ENCODE data around the gene DNAJA3.
A peak's percentile ranks its signal among the peaks of the same experiment; 100 is the strongest.

DNAJA3 gene

DNA sequence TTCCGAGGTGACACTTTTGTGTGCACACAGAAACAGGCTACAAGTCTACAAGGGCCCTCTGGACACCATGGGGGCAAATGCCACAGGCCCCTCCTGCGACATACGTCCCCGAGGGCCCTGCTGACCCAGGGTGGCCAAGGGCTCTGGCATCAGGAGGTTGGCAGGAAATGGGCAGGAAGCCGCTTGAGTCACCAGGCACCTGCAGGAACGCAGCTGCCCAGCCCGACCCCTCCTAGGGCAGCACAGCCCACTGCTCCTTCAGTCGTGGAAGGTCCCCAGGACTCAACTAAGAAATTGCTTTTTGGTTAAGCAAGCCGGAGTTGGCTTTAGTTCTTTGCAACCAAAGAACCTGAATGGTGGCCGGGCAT, 17.4 kb upstream of the DNAJA3 start:
- no peak for DNase-seq

DNA sequence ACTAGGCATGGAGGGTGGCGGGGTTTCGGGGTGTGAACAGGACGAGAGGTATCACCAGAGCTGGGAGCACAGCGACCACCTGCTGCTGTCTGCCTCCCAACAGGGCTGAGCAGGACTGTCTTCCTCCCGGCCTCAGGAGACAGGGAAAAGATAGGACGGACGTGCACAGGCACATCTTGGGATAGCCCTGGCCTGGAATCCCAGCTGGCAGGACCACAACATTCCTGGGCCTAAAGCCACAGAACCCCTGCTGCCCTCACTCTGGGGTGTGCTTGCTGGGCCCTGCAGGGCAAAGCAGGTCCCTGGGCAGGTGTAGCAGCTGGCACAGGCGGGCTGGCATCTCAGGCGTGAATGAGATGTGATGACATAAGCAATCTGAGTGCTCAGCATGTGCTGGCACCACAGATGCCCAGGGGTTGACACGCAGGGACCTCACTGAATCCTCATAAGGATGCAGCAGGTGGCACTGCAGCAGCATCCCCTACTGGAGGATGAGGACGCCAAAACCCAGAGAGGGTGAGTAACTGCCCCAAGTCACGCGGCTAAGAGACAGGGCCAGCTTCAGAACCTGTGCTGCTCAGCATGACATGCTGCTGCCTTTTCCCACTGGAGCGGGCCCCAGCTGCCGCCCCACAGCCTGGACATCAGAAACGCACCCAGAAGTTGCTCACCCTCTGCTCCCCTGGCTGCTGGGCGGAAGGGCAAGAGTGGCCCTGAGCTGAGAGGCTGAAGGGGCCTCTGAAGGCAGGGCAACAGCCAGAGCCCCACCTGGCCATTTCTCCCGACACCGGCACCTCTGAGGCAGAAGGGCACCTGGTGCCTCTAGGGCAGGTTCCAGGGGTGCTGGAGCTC, 16.4 kb upstream of the DNAJA3 start:
- DNase-seq: no peak

DNA sequence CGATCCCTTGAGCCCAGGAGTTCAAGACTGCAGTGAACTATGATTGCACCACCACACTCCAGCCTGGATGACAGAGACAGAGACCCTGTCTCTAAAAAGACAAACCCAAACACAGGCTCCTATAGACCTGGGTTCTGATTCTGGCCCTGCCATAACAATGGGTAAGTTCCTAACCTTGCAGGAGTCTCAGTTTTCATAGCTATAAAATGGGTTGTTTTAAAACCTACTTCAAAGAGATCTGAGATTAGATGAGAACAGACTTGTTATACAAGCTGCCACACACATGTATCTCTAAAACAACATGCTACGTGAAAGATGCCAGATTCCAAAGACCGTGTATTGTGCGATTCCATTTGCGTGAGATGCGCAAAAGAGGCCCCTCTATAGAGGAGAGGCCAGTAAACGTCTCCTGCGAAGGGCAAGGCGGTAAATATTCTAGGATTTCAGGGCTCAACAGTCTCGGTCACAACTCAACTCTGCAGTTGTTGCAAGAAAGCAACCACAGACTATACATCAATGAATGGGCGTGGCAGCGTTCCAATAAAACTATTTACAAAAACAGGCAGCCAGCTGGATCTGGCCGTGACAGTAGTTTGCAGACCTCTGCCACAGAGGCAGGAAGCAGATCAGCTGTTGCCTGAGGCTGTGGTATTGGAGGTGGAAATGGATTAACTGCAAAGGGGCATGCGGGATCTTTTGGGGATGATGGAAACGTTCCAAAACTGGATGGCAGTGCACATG, 15.2 kb upstream of the DNAJA3 start:
- no peak for DNase-seq

DNA sequence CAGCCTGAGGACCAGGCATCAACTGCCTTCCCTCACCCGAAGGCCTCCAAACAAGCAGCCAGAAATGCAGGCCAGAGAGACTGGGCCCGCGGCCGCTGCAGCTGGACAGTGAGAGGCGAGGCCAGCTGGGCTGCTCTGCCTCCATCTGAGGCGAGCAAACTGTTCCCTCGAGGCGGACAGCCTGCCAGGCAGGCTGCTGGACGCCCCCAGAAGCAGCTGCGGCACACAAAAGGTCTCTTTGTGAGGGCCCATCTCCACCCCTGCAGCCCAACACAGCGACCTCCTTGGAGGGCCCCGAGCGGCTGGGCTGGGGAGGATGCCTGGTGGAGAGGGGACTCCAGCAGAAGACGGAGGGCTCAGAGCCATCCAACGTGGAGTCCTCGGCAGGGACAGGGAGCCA, 14.0 kb upstream of the DNAJA3 start:
- DNase-seq: no peak

DNA sequence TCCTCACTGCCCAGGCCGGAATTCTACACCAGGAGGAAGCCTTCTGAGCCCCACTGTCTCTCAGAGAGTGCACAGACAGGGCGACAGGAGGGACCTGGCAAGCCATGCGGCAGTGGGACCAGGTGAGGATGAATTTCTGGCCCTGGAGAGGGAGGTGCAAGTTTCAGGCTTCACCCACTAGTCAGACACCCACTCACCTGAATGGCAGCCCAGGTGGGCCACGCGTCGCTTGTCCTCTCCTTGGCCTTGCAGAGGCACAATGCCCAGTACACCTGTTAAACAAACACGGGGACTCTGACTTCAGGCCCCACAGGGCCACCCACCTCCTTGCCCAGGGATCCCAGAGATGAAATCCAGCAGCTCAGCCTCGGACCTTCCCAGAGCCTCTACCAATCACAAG, 13.5 kb upstream of the DNAJA3 start:
- no peak for DNase-seq

DNA sequence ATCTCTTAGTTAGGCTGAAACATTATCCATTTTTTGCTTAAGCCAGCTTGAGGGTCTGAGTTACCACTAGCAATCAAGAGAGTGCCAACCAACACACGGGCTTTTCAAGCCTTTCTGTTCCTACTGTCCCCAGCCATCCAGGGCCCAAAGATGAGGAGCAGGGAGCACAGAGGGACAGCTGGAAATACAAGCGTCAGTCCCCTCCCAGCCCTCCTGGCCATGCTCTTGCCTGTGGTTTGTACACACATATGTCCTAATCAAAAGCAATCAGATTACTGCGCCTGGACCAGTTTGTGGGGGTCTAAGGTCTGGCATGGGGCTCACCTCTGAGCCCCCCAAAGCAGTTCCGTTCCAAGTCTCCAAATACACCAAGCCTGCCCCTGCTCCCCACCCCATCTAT, 12.8 kb upstream of the DNAJA3 start:
- DNase-seq: no peak

DNA sequence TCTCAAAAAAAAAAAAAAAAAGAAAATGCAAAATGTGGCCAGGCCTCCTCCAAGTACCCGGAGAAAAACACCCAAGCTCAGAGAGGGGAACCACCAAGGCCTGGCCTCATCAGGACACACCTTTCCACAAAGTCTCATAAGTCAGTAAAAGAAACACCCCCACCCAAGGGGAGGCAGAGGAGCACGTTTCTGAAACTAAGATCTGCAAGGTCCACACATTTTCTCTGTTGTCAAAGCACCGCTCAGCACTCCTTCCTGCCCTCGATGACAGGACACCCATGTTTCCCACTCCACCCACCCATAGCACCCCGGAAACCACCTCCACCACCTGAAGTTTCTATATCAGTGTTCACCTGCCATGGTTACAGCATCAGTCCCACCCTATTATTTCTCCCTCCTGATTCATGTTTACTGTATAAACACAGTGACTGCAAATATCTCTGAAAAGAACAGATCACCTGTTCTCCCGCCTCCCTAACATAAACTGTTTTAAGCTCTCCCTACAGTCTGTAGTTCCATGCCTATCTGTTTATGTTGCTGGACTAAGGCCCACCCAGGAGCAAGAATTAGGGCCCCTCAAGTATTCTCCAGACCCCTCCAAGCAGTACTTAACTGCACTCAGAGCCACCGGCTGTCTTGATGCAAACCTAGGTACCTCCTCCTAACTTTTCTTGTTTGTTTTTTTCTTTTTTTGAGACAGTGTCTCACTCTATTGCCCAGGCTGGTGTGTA, 11.3 kb upstream of the DNAJA3 start:
- DNase-seq: no peak

DNA sequence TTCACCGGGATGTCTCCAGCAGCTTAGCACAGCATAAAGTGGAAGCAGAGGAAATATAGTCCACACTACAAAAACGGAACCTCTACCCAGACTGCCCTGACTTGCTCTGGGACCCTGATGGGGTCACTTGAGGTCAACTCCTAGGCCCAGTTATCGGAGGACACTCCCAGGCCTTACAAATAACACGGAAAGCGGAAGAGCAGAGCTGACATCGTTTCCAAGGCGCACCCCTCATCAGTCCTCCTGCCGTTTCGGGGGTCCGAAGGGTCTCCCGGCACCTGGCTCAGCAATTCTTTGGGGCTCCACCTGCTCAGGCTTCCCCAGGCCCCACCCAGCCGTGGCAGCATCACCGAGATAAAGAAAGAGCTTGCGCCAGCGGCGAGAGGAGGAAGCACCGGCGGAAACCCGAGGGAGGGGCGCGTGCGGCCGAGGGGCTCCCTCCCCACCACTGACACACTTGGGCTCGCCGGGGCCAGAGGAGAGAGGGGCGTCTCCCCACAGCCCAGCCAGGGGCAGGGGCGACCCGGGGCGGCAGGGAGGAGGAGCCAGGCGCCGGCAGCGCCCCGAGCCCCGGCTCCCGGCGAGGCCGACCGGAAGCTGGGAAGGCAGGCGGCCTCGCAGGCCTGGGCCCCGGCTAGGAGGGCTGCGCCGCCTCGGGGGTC, 10.0 kb upstream of the DNAJA3 start:
- peak; percentile 44 for DNase-seq

DNA sequence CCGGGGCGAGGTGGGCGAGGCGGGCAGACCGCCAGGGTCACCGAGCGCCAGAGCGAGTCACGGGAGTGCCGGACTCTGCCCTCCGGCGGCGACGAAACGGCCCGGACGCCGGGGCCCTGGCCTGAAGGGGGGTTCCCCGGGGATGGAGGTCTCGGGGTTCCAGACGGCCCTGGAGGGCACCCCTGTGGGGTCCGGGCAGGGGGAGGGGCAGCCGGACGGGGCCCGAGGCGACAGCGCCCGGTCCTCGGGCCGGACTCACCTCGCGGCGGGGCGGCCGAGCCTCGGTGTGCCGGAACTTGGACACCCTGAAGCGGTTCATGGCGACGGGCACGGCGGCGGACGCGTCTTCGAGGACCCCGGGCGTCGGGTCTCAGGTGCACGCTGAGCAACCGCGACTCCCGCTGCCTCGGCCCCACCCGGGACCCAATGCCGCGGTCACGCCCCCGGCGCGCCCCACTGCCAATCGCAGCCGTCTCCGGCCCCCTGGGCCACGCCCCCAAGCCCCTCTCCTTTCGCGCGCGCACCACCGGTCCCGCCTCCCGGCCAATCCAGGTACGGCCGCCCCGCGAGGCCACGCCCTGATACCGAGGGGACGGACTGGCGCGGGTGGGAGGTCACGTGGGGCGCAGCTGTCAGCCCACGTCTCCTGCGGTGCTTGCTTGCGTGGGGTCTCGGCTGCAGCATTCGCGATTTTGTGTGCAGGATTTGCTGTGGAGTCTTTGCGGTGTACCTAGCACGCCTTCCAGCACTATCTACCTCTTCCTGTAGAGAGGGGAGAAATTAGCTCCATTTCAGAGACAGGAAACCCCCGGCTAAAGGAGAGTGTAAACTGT, 9.3 kb upstream of the DNAJA3 start, which contains the start of gene CORO7:
CORO7 (minus strand) TSS at position 397 of the 833 bp plus-strand sequence; CDS start at position 319, 78 bp downstream.
- DNase-seq: peak; percentile 89

DNA sequence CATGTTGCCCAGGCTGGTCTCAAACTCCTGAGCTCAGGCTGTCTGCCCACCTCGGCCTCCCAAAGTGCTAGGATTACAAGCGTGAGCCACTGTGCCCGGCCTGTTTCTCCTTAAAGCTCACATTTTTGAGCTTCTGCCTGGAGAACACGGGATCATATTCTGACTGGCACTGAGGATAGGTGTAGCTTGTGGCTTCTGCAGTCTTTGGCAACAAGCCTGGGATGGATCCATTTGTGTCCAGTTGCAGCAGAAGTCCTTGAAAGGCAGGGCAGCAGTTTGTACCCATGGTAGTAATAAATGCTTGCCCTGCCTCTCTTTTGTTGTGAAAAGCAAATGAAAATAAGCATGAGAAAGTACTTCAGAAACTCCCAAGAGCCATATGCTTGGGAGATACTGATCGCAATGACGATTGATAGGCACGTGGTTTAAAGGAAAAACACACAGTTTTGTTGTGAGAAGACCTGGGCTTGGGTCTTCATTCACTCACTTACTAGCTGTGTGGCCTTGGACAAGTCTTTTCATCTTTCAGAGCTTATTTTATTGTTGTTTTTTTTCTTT, 6.2 kb upstream of the DNAJA3 start:
- no peak for DNase-seq

DNA sequence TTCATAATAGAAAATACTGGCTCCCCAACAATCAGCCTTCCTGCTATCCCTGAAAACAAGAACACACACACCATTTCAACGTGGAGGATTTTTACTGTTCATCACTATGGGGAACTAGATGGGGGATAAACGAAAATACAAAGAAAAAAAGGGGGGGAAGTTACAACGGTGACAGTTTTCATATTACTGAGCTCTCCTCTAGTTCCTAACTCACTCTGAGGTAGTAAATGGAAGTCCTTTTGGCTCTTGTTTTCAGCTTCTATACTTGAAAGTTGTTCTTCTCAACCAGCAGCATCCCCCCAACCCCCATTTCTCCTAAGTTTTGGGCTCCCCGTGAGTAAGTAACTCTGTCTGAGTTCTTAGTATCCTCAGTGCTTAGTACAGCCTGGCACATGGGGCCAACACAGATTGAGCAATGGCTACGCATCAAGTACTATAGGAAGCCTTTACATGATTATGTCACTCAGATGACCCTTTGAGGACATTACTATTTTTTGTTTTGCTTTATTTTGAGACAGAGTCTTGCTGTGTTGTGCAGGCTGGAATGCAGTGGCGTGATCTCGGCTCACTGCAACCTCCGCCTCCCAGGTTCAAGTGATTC, 5.1 kb upstream of the DNAJA3 start:
- no peak for DNase-seq

DNA sequence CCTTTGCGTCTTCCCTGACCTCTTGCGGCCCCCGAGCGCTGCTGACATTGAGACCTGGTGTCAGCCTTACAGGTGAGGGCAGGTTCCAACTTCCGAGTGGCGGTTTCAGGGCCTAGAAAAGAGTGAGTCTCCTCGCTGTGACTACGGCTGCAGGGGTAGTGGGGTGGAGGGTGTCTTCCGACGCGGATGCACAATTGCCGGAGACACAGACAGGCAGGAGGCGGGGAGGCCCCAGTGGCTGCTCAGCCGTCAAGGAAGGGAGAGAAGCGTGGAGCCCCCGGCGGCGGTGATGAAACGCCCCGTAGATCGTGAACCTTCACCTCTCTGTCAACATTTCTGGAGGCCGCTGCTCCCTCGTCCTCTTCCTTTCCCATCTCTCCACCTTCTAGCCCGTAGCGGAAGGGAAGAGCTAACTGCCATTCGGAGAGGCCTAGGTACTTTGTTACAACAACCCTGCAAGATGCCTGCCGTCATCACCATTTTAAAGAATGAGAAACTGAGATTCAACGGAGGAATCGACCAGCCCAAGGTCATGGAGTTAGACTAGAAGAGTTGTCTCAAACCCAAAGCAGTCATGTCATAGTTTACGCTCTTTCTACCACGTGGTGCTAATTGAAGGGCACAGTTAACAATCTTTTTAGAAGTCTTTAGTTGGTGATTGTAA, 485 bp downstream of the DNAJA3 start:
- DNase-seq: no peak

DNA sequence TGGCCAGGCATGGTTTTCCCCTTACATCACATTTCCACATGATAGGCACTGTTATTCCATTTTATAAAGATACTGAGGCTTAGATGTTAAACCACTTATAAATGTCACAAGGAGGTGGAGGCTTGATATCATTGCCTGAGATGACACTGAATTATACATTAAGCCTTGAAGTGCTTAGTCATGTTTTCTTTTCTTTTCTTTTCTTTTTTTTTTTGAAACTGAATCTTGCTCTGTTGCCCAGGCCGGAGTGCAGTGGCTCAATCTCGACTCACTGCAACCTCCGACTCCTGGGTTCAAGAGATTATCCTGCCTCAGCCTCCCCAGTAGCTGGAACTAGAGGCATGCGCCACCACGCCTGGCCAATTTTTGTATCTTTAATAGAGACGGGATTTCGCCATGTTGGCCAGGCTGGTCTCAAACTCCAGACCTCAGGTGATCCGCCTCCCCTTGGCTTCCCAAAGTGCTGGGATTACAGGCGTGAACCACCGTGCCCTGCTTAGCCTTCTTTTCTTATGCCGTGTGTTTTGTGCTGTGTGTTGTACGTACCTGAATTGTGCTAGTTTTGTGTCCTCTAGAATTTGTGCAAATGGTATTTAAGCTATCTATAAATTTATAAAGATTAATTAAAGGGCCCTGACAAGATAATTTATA, 1.2 kb downstream of the DNAJA3 start:
- DNase-seq: no peak

DNA sequence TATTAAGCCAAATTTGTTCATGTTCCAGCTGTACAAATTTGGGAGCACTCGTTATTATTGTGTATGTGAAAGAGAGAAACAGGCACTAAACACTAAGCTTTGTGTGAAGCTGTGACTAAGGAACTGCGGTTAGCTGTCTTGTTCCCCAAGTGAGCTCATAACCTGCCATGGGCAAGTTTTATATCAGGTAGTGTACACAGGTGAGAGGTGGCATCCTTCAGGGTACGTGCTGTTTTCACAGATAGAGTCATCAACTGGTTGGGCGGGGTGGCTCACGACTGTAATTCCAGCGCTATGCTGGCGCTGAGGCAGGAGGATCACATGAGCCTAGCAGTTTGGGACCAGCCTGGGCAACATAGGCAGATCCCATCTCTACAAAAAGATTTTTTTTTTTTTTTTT, 2.8 kb downstream of the DNAJA3 start:
- DNase-seq: no peak

DNA sequence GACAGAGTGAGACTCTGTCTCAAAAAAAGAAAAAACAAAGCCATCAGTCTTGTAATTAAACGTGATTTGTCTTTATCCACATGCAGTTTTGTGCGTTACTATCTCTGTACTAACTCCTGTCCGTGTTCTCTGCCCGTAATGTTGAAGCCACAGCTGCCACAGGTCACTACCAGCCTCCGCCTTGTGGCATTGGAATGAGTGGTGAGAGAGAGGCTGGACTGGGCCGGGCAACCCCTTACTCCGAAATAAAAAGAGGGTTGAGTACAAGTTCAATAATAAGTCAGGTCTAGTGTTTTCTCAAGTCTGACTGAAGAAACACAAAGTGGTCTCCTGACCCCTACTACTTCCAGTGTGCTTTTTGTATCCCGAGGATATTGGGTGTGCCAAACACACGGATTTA, 5.4 kb downstream of the DNAJA3 start:
- no peak for DNase-seq

DNA sequence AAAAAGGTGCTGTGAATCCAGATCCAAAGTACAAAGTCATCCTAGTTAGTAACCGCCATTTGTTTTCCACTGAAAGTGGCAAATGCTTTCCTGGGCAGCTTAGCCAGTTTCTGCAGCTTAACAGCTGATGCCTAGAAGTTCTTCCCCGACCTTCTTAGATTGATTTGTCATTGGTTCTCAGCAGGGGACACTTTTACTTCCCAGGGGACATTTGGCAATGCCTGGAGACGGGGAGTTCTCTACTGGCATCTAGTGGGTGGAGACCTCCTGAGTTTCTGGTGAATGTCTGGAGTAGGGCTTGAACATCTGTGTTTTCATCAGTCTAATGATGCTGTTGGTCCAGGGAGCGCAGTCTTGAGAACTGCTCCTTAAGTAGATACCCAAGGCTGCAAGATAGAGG, 7.6 kb downstream of the DNAJA3 start:
- DNase-seq: no peak

DNA sequence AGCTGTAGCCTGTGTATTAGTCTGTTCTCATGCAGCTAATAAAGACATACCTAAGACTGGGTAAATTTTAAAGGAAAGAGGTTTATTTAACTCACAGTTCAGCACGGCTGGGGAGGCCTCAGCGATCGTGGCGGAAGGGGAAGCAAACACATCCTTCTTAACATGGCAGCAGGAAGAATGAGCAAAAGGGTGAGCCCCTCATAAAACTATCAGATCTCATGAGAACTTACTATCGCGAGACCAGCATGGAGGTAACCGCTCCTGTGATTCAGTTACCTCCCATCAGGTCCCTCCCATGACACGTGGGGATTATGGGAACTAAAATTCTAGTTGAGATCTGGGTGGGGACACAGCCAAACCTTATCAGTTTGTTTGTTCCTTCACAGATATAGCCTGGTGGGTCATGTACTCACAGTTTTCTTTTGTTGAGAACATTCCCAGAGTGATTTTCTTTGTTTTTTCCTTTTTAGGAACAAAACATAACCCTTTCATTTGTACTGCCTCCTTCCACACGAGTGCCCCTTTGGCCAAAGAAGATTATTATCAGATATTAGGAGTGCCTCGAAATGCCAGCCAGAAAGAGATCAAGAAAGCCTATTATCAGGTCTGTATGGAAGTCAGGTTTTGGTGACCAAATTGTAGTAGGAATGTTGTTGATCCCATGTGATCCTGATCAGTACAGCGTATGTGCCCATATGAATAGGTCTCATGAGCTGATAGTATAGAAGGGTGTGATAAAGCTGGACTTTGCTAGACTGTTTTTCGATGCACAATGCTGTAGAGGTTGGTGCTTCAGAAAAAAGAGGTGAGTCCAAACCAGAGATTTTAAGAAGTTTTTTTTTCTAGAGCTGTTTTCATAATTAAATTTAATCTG, 8.5 kb downstream of the DNAJA3 start:
- DNase-seq: no peak

DNA sequence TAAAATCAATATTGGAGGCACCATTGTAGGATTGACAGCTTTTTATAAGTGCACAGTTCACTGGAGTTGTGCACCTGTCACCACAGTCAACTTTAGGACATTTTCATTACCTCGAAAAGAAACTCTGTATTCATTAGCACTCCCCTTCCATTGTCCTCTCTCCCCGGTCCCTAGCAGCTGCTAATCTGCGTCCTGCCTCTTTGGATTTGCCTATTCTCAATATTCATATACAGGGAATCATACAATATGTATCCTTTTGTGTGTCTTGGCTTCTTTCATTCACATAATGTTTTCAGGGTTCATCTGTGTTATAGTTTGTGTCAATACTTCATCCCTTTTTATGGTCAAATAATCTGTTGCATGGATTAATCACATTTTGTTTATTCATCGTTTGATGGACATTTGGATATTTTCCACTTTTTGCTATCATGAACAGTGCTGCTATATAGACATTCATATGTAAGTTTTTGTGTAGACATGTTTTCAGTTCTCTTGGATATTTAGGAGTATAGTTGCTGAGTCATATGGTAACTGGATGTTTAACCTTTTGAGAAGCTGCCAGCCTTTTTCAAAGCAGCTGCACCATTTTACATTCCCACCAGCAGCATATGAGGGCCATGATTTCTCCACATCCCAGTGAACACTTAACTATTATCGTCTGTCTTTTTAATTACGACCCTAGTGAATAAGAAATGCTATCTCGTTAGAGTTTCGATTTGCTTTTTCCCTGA, 9.8 kb downstream of the DNAJA3 start:
- no peak for DNase-seq

DNA sequence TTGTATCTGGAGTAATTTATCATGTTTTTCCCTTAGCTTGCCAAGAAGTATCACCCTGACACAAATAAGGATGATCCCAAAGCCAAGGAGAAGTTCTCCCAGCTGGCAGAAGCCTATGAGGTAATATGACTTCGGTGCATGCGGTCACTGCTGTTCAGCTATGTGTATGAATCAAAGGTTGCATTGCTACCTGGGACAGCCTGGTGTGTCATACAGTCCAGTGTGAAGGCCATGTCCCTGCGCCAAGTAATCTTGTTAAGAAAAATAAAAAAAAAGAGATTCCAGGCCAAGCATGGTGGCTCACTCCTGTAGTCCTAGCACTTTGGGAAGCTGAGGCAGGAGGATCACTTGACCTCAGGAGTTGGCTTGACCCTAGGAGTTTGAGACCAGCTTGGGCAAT, 11.7 kb downstream of the DNAJA3 start:
- DNase-seq: no peak
